SU-DHL-6 (cell line): ENCODE data around the gene CDK14.

Experiments
- H2AFZ ChIP-seq: fragments of 200-600 bp; sonication (generic); 2 replicates; pipeline ENCODE4 v1.6.1; 2014; ENCODE audit warnings: low read depth, mild to moderate bottlenecking, moderate library complexity, mixed read lengths, antibody characterized with exemption, low read length; ENCODE audit not compliant: severe bottlenecking
- H3F3A ChIP-seq: fragments of 200-600 bp; shearing (Covaris generic); 2 replicates; pipeline ENCODE4 v1.6.0; 2016; ENCODE audit warnings: antibody characterized with exemption, mild to moderate bottlenecking; ENCODE audit not compliant: insufficient read depth
- H3K27ac ChIP-seq: fragments of 200-600 bp; sonication (generic); 2 replicates; pipeline ENCODE4 v1.5.1; 2016; ENCODE audit warnings: low read depth, mild to moderate bottlenecking, low read length, moderate library complexity, mixed read lengths
- H3K27me3 ChIP-seq: fragments of 200-600 bp; sonication (generic), shearing (Covaris generic); 2 replicates; pipeline ENCODE4 v1.6.0; 2014; ENCODE audit warnings: mild to moderate bottlenecking, low read length
- H3K36me3 ChIP-seq: fragments of 200-600 bp; sonication (generic); 2 replicates; pipeline ENCODE4 v1.6.1; 2014; ENCODE audit warnings: mild to moderate bottlenecking, low read length, mixed read lengths
- H3K4me2 ChIP-seq: fragments of 300-600, 200-600 bp; shearing (Covaris generic), sonication (generic); 2 replicates; pipeline ENCODE4 v1.6.0; 2014; ENCODE audit warnings: low read length, low read depth, mild to moderate bottlenecking; ENCODE audit not compliant: poor library complexity, severe bottlenecking
- H3K4me3 ChIP-seq: fragments of 200-600 bp; sonication (generic); 2 replicates; pipeline ENCODE4 v1.5.1; 2014; ENCODE audit warnings: antibody characterized with exemption, low read length, mild to moderate bottlenecking, mixed read lengths; ENCODE audit not compliant: insufficient read depth, poor library complexity, severe bottlenecking
- H3K79me2 ChIP-seq: fragments of 200-600 bp; sonication (generic); 2 replicates; pipeline ENCODE4 v1.6.1; 2014; ENCODE audit warnings: mild to moderate bottlenecking, low read length, moderate library complexity; ENCODE audit not compliant: insufficient read depth
- H3K9ac ChIP-seq: fragments of 200-600 bp; sonication (generic); 2 replicates; pipeline ENCODE4 v1.7.0; 2014; ENCODE audit warnings: mild to moderate bottlenecking, low read length
- H3K9me2 ChIP-seq: fragments of 200-600 bp; sonication (generic); replicated peaks from 2 replicates; pipeline ENCODE4 v1.6.1; 2014; ENCODE audit warnings: low read length; ENCODE audit not compliant: insufficient read depth
- H3K9me3 ChIP-seq: fragments of 200-600 bp; sonication (generic); 2 replicates; pipeline ENCODE4 v1.6.1; 2014; ENCODE audit warnings: low read length, mixed read lengths; ENCODE audit not compliant: insufficient read depth
- H4K20me1 ChIP-seq: fragments of 200-600 bp; sonication (generic); 2 replicates; pipeline ENCODE4 v1.6.1; 2014; ENCODE audit warnings: low read depth, mild to moderate bottlenecking, antibody characterized with exemption, low read length, moderate library complexity, mixed read lengths
- CTCF ChIP-seq: fragments of 200-600 bp; sonication (generic); IDR thresholded peaks from one replicate; pipeline ENCODE4 v1.5.1; 2017; ENCODE audit warnings: antibody characterized with exemption, mild to moderate bottlenecking, low read length, moderate library complexity; ENCODE audit not compliant: insufficient read depth, poor library complexity, severe bottlenecking
- EZH2phosphoT487 ChIP-seq: fragments of 200-600 bp; sonication (generic), shearing (Covaris generic); conservative IDR thresholded peaks from 2 replicates; pipeline ENCODE4 v1.6.1; 2018; ENCODE audit warnings: mild to moderate bottlenecking, antibody characterized with exemption, low read length, moderate library complexity, mixed read lengths

The CDK14 gene

GRCh38 chr7:91041141-91041540 lies 445.0 kb downstream of the CDK14 start:
- H3K9me2 ChIP-seq, result no peaks in the 10 kb centered on the region
- H3K36me3 ChIP-seq, result peaks cover 5% of the 10 kb centered on the region; the same call in 1 of the 2 replicates
- peaks cover 5% of the 10 kb centered on the region; the same call in 1 of the 2 replicates for H3F3A ChIP-seq
- no peaks in the 10 kb centered on the region for H4K20me1 ChIP-seq
- H2AFZ ChIP-seq, result no peak overlapping the region
- H3K4me2 ChIP-seq, result no peak overlapping the region
- no peak overlapping the region for H3K4me3 ChIP-seq
- no peaks in the 10 kb centered on the region for H3K79me2 ChIP-seq
- TF ChIP-seq CTCF (no peak), EZH2phosphoT487 (no peak)
- H3K27ac ChIP-seq, result no peak overlapping the region
- H3K27me3 ChIP-seq, result no peaks in the 10 kb centered on the region
- H3K9me3 ChIP-seq, result no peaks in the 10 kb centered on the region
- no peak overlapping the region for H3K9ac ChIP-seq

- no peaks in the 10 kb centered on the region for H3K9me3 ChIP-seq
- no peak overlapping the region for H3K27ac ChIP-seq
- H2AFZ ChIP-seq, result no peak overlapping the region
- H3K4me2 ChIP-seq, result no peak overlapping the region
- no peaks in the 10 kb centered on the region for H4K20me1 ChIP-seq
- H3K9me2 ChIP-seq, result no peaks in the 10 kb centered on the region
- TF ChIP-seq CTCF (no peak), EZH2phosphoT487 (no peak)
- H3K9ac ChIP-seq, result no peak overlapping the region
- no peak overlapping the region for H3K4me3 ChIP-seq
- no peaks in the 10 kb centered on the region for H3K27me3 ChIP-seq
- peaks cover 12% of the 10 kb centered on the region for H3K36me3 ChIP-seq
- H3K79me2 ChIP-seq, result no peaks in the 10 kb centered on the region; the same call in 1 of the 2 replicates
- H3F3A ChIP-seq, result peaks cover 8% of the 10 kb centered on the region; the same call in 1 of the 2 replicates
Observed at GRCh38 chr7:91041901-91042484, 445.9 kb downstream of the CDK14 start.

GRCh38 chr7:91043186-91043585 lies 447.1 kb downstream of the CDK14 start:
- Histone ChIP-seq H3K27me3 (no peaks in the 10 kb centered on the region), H3K79me2 (no peaks in the 10 kb centered on the region; the same call in 1 of the 2 replicates), H3K27ac (no peak overlapping the region), H3K4me3 (no peak overlapping the region), H2AFZ (no peak overlapping the region), H3K36me3 (peaks cover 21% of the 10 kb centered on the region), H4K20me1 (no peaks in the 10 kb centered on the region), H3F3A (peaks cover 8% of the 10 kb centered on the region; the same call in 1 of the 2 replicates), H3K9ac (no peak overlapping the region), H3K4me2 (no peak overlapping the region), H3K9me3 (no peaks in the 10 kb centered on the region), H3K9me2 (no peaks in the 10 kb centered on the region)
- TF ChIP-seq CTCF (no peak), EZH2phosphoT487 (no peak)
